ENCODE results near the gene ERGIC1.

Gene ERGIC1

GRCh38 chr5:172867761-172868435, 33.8 kb downstream of the ERGIC1 start:
- H2BK12ac ChIP-seq (ENCODE audit: low read length) = no peak overlapping the region
- H2AFZ ChIP-seq (ENCODE audit: low read length) = no peak overlapping the region
- H3K27ac ChIP-seq (replicated peaks; ENCODE audit: low read length) = no peak overlapping the region
- H3K36me3 ChIP-seq (replicated peaks in 1 of 2; ENCODE audit: control insufficient read depth in 2 of 2, insufficient read depth in 2 of 2, low read length in 2 of 2) = no peaks in the 10 kb centered on the region
- no peak overlapping the region for H3K23ac ChIP-seq (ENCODE audit: low read depth, low read length, poor library complexity)
- no peak overlapping the region for H2BK15ac ChIP-seq (ENCODE audit: low read length)
- WGBS, 2 donors (ENCODE audit: extremely low coverage in 2 of 2, insufficient read length in 2 of 2, insufficient replicate concordance in 1 of 2) = no CpG with 5 or more reads among the region's 11 CpGs
- no peak overlapping the region for H2BK5ac ChIP-seq (ENCODE audit: low read length)
- no peak overlapping the region for H3K4me3 ChIP-seq (ENCODE audit: low read length in 2 of 2)
- no peak overlapping the region for H3K4ac ChIP-seq (ENCODE audit: low read length)
- peaks cover 34 to 60% of the 10 kb centered on the region in 2 donors for H3K4me1 ChIP-seq (ENCODE audit: control insufficient read depth in 2 of 2, insufficient read depth in 1 of 2, low read depth in 1 of 2, low read length in 2 of 2)
- H3K9ac ChIP-seq (ENCODE audit: low read depth, low read length, poor library complexity) = no peak overlapping the region
- H4K91ac ChIP-seq (ENCODE audit: low read depth, low read length, poor library complexity) = no peak overlapping the region
- H3K27me3 ChIP-seq (ENCODE audit: control insufficient read depth in 3 of 3, insufficient read depth in 3 of 3, low read depth in 1 of 3, low read length in 3 of 3) = no peaks in the 10 kb centered on the region
- no peak overlapping the region for H3K14ac ChIP-seq (ENCODE audit: low read length)
- no peak overlapping the region for H3K18ac ChIP-seq (ENCODE audit: low read length)
- H4K8ac ChIP-seq (ENCODE audit: low read depth, low read length) = no peak overlapping the region
- H3K79me1 ChIP-seq (ENCODE audit: low read depth, low read length) = peaks cover 4% of the 10 kb centered on the region
- H3K9me3 ChIP-seq (replicated peaks in 1 of 2; ENCODE audit: control insufficient read depth in 2 of 2, insufficient read depth in 1 of 2, low read depth in 1 of 2, low read length in 2 of 2) = no peaks in the 10 kb centered on the region
- no peak for DNase-seq (ENCODE audit: low spot score)
- no peak overlapping the region for H2BK120ac ChIP-seq (ENCODE audit: low read depth, low read length)
- no peak overlapping the region for H2AK5ac ChIP-seq (ENCODE audit: low read depth, low read length)
- H3K4me2 ChIP-seq (ENCODE audit: insufficient read depth, low read length, poor library complexity, severe bottlenecking) = no peak overlapping the region

GRCh38 chr5:172868436-172868923, 34.4 kb downstream of the ERGIC1 start:
- Histone ChIP-seq H3K9ac (ENCODE audit: low read depth, low read length, poor library complexity) (no peak overlapping the region), H3K4me3 (ENCODE audit: low read length in 2 of 2) (no peak overlapping the region), H2BK120ac (ENCODE audit: low read depth, low read length) (no peak overlapping the region), H3K18ac (ENCODE audit: low read length) (no peak overlapping the region), H3K4me1 (ENCODE audit: control insufficient read depth in 2 of 2, insufficient read depth in 1 of 2, low read depth in 1 of 2, low read length in 2 of 2) (peaks cover 35 to 66% of the 10 kb centered on the region in 2 donors), H2BK12ac (ENCODE audit: low read length) (no peak overlapping the region), H3K4ac (ENCODE audit: low read length) (no peak overlapping the region), H4K8ac (ENCODE audit: low read depth, low read length) (no peak overlapping the region), H2AK5ac (ENCODE audit: low read depth, low read length) (no peak overlapping the region), H3K27ac (replicated peaks; ENCODE audit: low read length) (no peak overlapping the region), H3K27me3 (ENCODE audit: control insufficient read depth in 3 of 3, insufficient read depth in 3 of 3, low read depth in 1 of 3, low read length in 3 of 3) (no peaks in the 10 kb centered on the region), H3K36me3 (replicated peaks in 1 of 2; ENCODE audit: control insufficient read depth in 2 of 2, insufficient read depth in 2 of 2, low read length in 2 of 2) (no peaks in the 10 kb centered on the region), H3K14ac (ENCODE audit: low read length) (no peak overlapping the region), H3K79me1 (ENCODE audit: low read depth, low read length) (peaks cover 7% of the 10 kb centered on the region), H3K9me3 (replicated peaks in 1 of 2; ENCODE audit: control insufficient read depth in 2 of 2, insufficient read depth in 1 of 2, low read depth in 1 of 2, low read length in 2 of 2) (no peaks in the 10 kb centered on the region), H4K91ac (ENCODE audit: low read depth, low read length, poor library complexity) (no peak overlapping the region), H2BK5ac (ENCODE audit: low read length) (no peak overlapping the region), H2BK15ac (ENCODE audit: low read length) (no peak overlapping the region), H3K23ac (ENCODE audit: low read depth, low read length, poor library complexity) (no peak overlapping the region), H2AFZ (ENCODE audit: low read length) (no peak overlapping the region), H3K4me2 (ENCODE audit: insufficient read depth, low read length, poor library complexity, severe bottlenecking) (no peak overlapping the region)
- DNase-seq (ENCODE audit: low spot score) = no peak
- no CpG with 5 or more reads among the region's 9 CpGs for WGBS, 2 donors (ENCODE audit: extremely low coverage in 2 of 2, insufficient read length in 2 of 2, insufficient replicate concordance in 1 of 2)

- Histone ChIP-seq H2BK15ac (ENCODE audit: low read length) (no peak overlapping the region), H3K4me3 (ENCODE audit: low read length in 2 of 2) (no peak overlapping the region), H3K79me1 (ENCODE audit: low read depth, low read length) (peaks cover 9% of the 10 kb centered on the region), H3K27me3 (ENCODE audit: control insufficient read depth in 3 of 3, insufficient read depth in 3 of 3, low read depth in 1 of 3, low read length in 3 of 3) (no peaks in the 10 kb centered on the region), H2AK5ac (ENCODE audit: low read depth, low read length) (no peak overlapping the region), H2BK12ac (ENCODE audit: low read length) (no peak overlapping the region), H4K91ac (ENCODE audit: low read depth, low read length, poor library complexity) (no peak overlapping the region), H3K23ac (ENCODE audit: low read depth, low read length, poor library complexity) (no peak overlapping the region), H3K18ac (ENCODE audit: low read length) (no peak overlapping the region), H3K9ac (ENCODE audit: low read depth, low read length, poor library complexity) (no peak overlapping the region), H3K4me2 (ENCODE audit: insufficient read depth, low read length, poor library complexity, severe bottlenecking) (no peak overlapping the region), H3K4ac (ENCODE audit: low read length) (no peak overlapping the region), H3K36me3 (replicated peaks in 1 of 2; ENCODE audit: control insufficient read depth in 2 of 2, insufficient read depth in 2 of 2, low read length in 2 of 2) (no peaks in the 10 kb centered on the region), H3K14ac (ENCODE audit: low read length) (no peak overlapping the region), H2BK120ac (ENCODE audit: low read depth, low read length) (no peak overlapping the region), H2BK5ac (ENCODE audit: low read length) (no peak overlapping the region), H2AFZ (ENCODE audit: low read length) (no peak overlapping the region), H4K8ac (ENCODE audit: low read depth, low read length) (no peak overlapping the region), H3K9me3 (replicated peaks in 1 of 2; ENCODE audit: control insufficient read depth in 2 of 2, insufficient read depth in 1 of 2, low read depth in 1 of 2, low read length in 2 of 2) (no peaks in the 10 kb centered on the region), H3K27ac (replicated peaks; ENCODE audit: low read length) (no peak overlapping the region), H3K4me1 (ENCODE audit: control insufficient read depth in 2 of 2, insufficient read depth in 1 of 2, low read depth in 1 of 2, low read length in 2 of 2) (peaks cover 35 to 67% of the 10 kb centered on the region in 2 donors)
- no CpG with 5 or more reads among the region's 10 CpGs for WGBS, 2 donors (ENCODE audit: extremely low coverage in 2 of 2, insufficient read length in 2 of 2, insufficient replicate concordance in 1 of 2)
- no peak for DNase-seq (ENCODE audit: low spot score)
Measured at GRCh38 chr5:172868924-172869591, 35.0 kb downstream of the ERGIC1 start.

GRCh38 chr5:172869691-172870090, 35.6 kb downstream of the ERGIC1 start:
- Histone ChIP-seq H3K14ac (ENCODE audit: low read length) (no peak overlapping the region), H2BK5ac (ENCODE audit: low read length) (no peak overlapping the region), H3K4ac (ENCODE audit: low read length) (no peak overlapping the region), H2BK120ac (ENCODE audit: low read depth, low read length) (no peak overlapping the region), H3K4me1 (ENCODE audit: control insufficient read depth in 2 of 2, insufficient read depth in 1 of 2, low read depth in 1 of 2, low read length in 2 of 2) (peaks cover 35 to 67% of the 10 kb centered on the region in 2 donors), H3K18ac (ENCODE audit: low read length) (no peak overlapping the region), H4K8ac (ENCODE audit: low read depth, low read length) (no peak overlapping the region), H3K36me3 (replicated peaks in 1 of 2; ENCODE audit: control insufficient read depth in 2 of 2, insufficient read depth in 2 of 2, low read length in 2 of 2) (no peaks in the 10 kb centered on the region), H2BK12ac (ENCODE audit: low read length) (no peak overlapping the region), H3K4me2 (ENCODE audit: insufficient read depth, low read length, poor library complexity, severe bottlenecking) (no peak overlapping the region), H3K4me3 (ENCODE audit: low read length in 2 of 2) (no peak overlapping the region), H2BK15ac (ENCODE audit: low read length) (no peak overlapping the region), H2AFZ (ENCODE audit: low read length) (no peak overlapping the region), H3K9me3 (replicated peaks in 1 of 2; ENCODE audit: control insufficient read depth in 2 of 2, insufficient read depth in 1 of 2, low read depth in 1 of 2, low read length in 2 of 2) (no peaks in the 10 kb centered on the region), H3K79me1 (ENCODE audit: low read depth, low read length) (peaks cover 9% of the 10 kb centered on the region), H3K27ac (replicated peaks; ENCODE audit: low read length) (no peak overlapping the region), H3K27me3 (ENCODE audit: control insufficient read depth in 3 of 3, insufficient read depth in 3 of 3, low read depth in 1 of 3, low read length in 3 of 3) (no peaks in the 10 kb centered on the region), H4K91ac (ENCODE audit: low read depth, low read length, poor library complexity) (no peak overlapping the region), H3K9ac (ENCODE audit: low read depth, low read length, poor library complexity) (no peak overlapping the region), H2AK5ac (ENCODE audit: low read depth, low read length) (no peak overlapping the region), H3K23ac (ENCODE audit: low read depth, low read length, poor library complexity) (no peak overlapping the region)
- no peak for DNase-seq (ENCODE audit: low spot score)
- WGBS, 2 donors (ENCODE audit: extremely low coverage in 2 of 2, insufficient read length in 2 of 2, insufficient replicate concordance in 1 of 2) = no CpG with 5 or more reads among the region's 1 CpG
